ENCODE results near the gene XPOT. TPM values are rescaled to one million over a fixed set of nuclear protein-coding genes. Genes with fewer than 3 reads are reported as not detected.

Gene XPOT
- total RNA-seq, 2 experiments from 2014 or later = 193 to 194 TPM

- Mint-ChIP-seq H3K36me3 (peaks cover 21% of the 10 kb centered on the region), H3K27me3 (no peaks in the 10 kb centered on the region), H3K4me1 (peaks cover 33% of the 10 kb centered on the region), H3K27ac (peak overlapping the region; percentile 45), H3K4me3 (peak overlapping the region; percentile 57), H3K9me3 (no peaks in the 10 kb centered on the region)
- DNase-seq = no peak
Observed at GRCh38 chr12:64450057-64450640, 46.0 kb downstream of the XPOT start.

GRCh38 chr12:64450711-64451486 lies 46.7 kb downstream of the XPOT start:
- peak overlapping the region; percentile 89 for H3K27ac Mint-ChIP-seq
- DNase-seq = no peak
- peaks cover 22% of the 10 kb centered on the region for H3K36me3 Mint-ChIP-seq
- peak overlapping the region; percentile 93 for H3K4me3 Mint-ChIP-seq
- H3K4me1 Mint-ChIP-seq = peaks cover 34% of the 10 kb centered on the region
- no peaks in the 10 kb centered on the region for H3K9me3 Mint-ChIP-seq
- H3K27me3 Mint-ChIP-seq = no peaks in the 10 kb centered on the region

GRCh38 chr12:64451687-64452558 lies 47.7 kb downstream of the XPOT start, which contains the start of gene TBK1:
Gene TBK1 (plus strand): TSS chr12:64452120. CDS start chr12:64455871, 3,751 bp downstream.
- H3K36me3 Mint-ChIP-seq = peaks cover 18% of the 10 kb centered on the region
- DNase-seq = peak; percentile 72
- H3K4me3 Mint-ChIP-seq = peak within 1 kb of the TSS; percentile 94
- no peaks in the 10 kb centered on the region for H3K9me3 Mint-ChIP-seq
- peak within 1 kb of the TSS; percentile 93 for H3K27ac Mint-ChIP-seq
- H3K4me1 Mint-ChIP-seq = peaks cover 37% of the 10 kb centered on the region
- no peaks in the 10 kb centered on the region for H3K27me3 Mint-ChIP-seq

DNA sequence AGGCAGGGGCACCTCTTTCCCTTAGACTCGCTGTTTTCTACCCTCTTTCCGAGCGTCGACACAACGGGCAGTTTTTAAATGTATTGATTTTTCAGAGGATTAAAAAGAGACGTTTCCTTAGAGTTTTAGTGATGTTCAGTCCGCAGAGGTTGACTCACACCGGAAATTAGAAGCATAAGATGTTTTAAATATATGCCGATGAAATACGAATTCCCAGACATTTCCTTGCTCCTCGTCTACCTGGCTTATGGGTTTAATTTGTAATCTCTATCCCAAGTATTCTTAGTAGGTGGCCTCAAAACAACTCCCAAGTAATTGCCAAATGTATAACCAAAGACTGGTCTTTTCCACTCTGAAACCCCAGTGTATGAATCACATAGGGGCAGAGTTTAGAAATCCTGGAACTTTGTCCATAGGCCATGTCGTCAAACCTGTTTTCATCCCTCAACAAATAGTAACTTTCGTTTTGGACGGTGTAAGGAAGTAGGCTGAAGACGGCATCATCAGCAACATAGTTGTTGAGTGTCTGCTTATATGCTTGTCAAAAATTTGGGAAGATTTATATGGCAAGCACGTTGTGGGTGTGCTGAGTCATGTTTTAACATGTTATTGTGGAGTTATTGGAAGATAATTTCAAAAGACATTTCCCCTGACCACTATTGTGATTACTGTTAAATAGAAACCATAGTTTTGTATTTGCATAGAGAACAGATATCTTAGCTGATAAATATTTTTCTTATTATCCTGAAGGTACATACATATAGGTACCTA lies 48.6 kb downstream of the XPOT start:
- Mint-ChIP-seq H3K9me3 (no peaks in the 10 kb centered on the region), H3K27ac (peak overlapping the region; percentile 93), H3K4me1 (peaks cover 44% of the 10 kb centered on the region), H3K27me3 (no peaks in the 10 kb centered on the region), H3K4me3 (peak overlapping the region; percentile 94), H3K36me3 (peaks cover 19% of the 10 kb centered on the region)
- no peak for DNase-seq

GRCh38 chr12:64455506-64455905 lies 51.3 kb downstream of the XPOT start:
- no peak overlapping the region for H3K27ac Mint-ChIP-seq
- H3K36me3 Mint-ChIP-seq = peaks cover 26% of the 10 kb centered on the region
- no peak for DNase-seq
- peaks cover 47% of the 10 kb centered on the region for H3K4me1 Mint-ChIP-seq
- no peak overlapping the region for H3K4me3 Mint-ChIP-seq
- H3K9me3 Mint-ChIP-seq = no peaks in the 10 kb centered on the region
- H3K27me3 Mint-ChIP-seq = no peaks in the 10 kb centered on the region

DNA sequence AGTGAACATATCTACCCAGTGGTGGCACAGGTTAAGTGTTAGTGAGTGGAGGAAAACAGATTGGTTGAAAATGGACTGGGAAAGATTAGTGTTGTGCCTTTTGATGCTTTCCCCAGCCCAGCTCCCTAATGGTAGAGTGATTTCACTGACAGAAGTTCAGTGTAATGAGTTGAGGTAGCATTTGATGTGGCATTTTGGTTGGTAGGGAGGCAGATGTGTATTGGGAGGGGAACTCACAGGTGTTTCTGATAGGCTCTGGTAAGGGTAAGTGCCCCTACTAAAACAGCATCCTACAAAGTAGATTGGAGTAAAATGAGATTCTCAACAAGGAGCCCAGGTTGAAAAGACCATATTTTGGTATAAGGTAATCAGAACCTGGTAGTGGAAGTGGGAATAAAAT lies 51.9 kb downstream of the XPOT start:
- Mint-ChIP-seq H3K27me3 (no peaks in the 10 kb centered on the region), H3K36me3 (peaks cover 25% of the 10 kb centered on the region), H3K27ac (peak overlapping the region; percentile 3), H3K9me3 (no peaks in the 10 kb centered on the region), H3K4me1 (peaks cover 41% of the 10 kb centered on the region), H3K4me3 (no peak overlapping the region)
- no peak for DNase-seq

GRCh38 chr12:64457032-64457431 lies 52.8 kb downstream of the XPOT start:
- H3K4me1 Mint-ChIP-seq = peaks cover 36% of the 10 kb centered on the region
- no peaks in the 10 kb centered on the region for H3K27me3 Mint-ChIP-seq
- H3K9me3 Mint-ChIP-seq = no peaks in the 10 kb centered on the region
- H3K27ac Mint-ChIP-seq = no peak overlapping the region
- H3K4me3 Mint-ChIP-seq = no peak overlapping the region
- no peak for DNase-seq
- H3K36me3 Mint-ChIP-seq = peaks cover 25% of the 10 kb centered on the region

- Mint-ChIP-seq H3K9me3 (no peaks in the 10 kb centered on the region), H3K36me3 (peaks cover 25% of the 10 kb centered on the region), H3K4me1 (peaks cover 36% of the 10 kb centered on the region), H3K27me3 (no peaks in the 10 kb centered on the region), H3K4me3 (no peak overlapping the region), H3K27ac (no peak overlapping the region)
- no peak for DNase-seq
Observed at GRCh38 chr12:64457466-64457865, 53.3 kb downstream of the XPOT start.

- H3K9me3 Mint-ChIP-seq = no peaks in the 10 kb centered on the region
- H3K4me1 Mint-ChIP-seq = peaks cover 32% of the 10 kb centered on the region
- H3K27me3 Mint-ChIP-seq = no peaks in the 10 kb centered on the region
- H3K4me3 Mint-ChIP-seq = no peak overlapping the region
- peaks cover 25% of the 10 kb centered on the region for H3K36me3 Mint-ChIP-seq
- no peak overlapping the region for H3K27ac Mint-ChIP-seq
- DNase-seq = no peak
Observed at GRCh38 chr12:64457923-64458322, 53.7 kb downstream of the XPOT start.

DNA sequence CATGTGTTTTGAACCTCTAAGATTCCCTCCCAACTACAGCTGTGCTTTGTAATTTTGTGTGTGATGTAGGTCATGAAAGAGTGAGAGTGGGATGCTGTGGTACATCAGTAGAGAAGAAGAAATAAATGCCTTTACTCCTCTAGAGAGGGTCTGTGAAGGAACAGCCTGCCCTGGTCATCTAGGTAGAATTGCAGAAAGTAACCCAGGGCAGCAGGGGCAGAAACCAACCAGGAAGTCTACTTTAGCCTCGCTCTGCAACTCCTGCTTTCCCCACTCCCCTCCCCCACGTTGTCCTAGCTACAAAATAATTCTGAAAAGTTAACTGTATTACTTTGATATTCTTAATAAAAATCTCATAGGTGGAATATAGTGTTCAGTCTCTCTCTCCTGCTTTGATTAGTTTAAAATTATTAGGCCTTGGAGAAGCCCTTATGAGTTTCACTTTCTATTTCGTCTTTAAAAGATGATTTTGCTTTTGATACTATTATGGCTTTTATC lies 55.3 kb downstream of the XPOT start:
- Mint-ChIP-seq H3K4me3 (peak overlapping the region; percentile 71), H3K36me3 (peaks cover 27% of the 10 kb centered on the region), H3K9me3 (no peaks in the 10 kb centered on the region), H3K27ac (peak overlapping the region; percentile 84), H3K27me3 (no peaks in the 10 kb centered on the region), H3K4me1 (peaks cover 26% of the 10 kb centered on the region)
- no peak for DNase-seq

- Mint-ChIP-seq H3K4me3 (no peak overlapping the region), H3K4me1 (peaks cover 17% of the 10 kb centered on the region), H3K9me3 (no peaks in the 10 kb centered on the region), H3K27me3 (no peaks in the 10 kb centered on the region), H3K36me3 (peaks cover 31% of the 10 kb centered on the region), H3K27ac (no peak overlapping the region)
- DNase-seq = no peak
Observed at GRCh38 chr12:64461634-64462414, 57.6 kb downstream of the XPOT start.

- no peak for DNase-seq
- Mint-ChIP-seq H3K27me3 (no peaks in the 10 kb centered on the region), H3K27ac (no peak overlapping the region), H3K9me3 (no peaks in the 10 kb centered on the region), H3K4me3 (no peak overlapping the region), H3K4me1 (peaks cover 3% of the 10 kb centered on the region), H3K36me3 (peaks cover 28% of the 10 kb centered on the region)
Observed at GRCh38 chr12:64466178-64466577, 62.0 kb downstream of the XPOT start.

DNA sequence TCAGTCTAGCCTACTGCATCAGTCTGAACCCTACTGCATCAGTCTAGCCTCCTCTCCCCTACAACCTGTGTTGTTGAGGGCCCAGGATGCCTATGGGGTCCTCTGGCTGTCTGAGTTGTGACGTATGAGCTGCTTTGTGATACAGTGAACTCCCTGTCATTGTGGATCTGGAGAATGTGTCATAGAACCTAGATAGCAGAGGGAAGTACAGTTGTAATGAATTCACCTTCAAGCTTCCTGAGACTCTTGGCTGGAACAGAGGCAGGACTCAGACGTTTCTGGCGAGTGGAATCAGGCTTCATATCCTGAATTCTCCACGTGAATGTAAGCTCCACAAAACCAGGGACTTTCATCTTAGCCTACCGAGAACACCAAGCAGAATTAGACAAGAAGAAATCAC lies 64.8 kb downstream of the XPOT start:
- no peaks in the 10 kb centered on the region for H3K9me3 Mint-ChIP-seq
- H3K27me3 Mint-ChIP-seq = no peaks in the 10 kb centered on the region
- no peak for DNase-seq
- H3K36me3 Mint-ChIP-seq = peaks cover 33% of the 10 kb centered on the region
- H3K27ac Mint-ChIP-seq = no peak overlapping the region
- no peak overlapping the region for H3K4me3 Mint-ChIP-seq
- peaks cover 3% of the 10 kb centered on the region for H3K4me1 Mint-ChIP-seq
